GDM1 (cell line): ENCODE results near the gene R3HCC1L.
"Not testable (repeated sequence)": the region's sequence is repeated elsewhere in the genome, so short reads cannot be mapped to it uniquely, and the experiment has no call there.

Experiments
- DNase-seq: peaks from one replicate; lab custom pipeline; 2025; lab: John Stamatoyannopoulos, UW

R3HCC1L gene

DNA sequence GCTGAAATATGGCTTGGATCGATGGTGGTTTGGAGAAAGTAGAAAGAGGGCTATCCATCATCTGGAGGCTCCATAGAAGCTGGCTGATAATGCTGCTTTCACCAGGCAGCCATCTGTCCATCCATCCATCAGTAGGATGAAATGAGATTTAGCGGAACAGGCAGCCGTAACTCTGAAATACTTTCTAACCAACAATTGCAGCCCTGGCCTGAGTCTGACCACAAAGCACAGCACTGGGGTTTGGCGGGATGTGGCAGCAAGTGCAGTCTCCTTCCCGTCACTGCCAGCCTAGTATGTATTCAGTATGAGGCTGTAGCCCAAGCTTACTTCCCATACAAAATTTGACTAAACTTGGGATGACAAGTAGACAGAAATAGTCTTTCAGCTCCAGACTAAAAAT lies 38.0 kb downstream of the R3HCC1L start:
- DNase-seq: no peak

DNA sequence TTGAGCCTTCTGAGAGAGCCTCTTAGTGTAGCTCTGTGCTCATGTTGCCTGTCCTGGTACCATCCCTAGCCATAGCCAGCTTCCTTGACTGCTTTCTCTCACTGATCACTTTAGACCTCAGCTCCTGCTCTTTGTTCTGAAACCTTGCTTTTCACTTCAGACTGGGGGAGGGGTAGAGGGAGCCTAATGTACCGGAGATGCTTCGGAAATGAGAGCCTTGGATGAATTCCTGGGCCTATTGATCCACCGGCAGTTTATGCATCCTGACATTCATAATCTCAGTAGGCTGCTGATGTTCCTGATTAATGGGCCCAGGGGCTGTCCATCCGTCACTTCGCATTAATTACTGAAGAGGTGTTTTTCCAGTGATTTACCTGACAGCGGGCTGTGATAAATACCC lies 38.8 kb downstream of the R3HCC1L start:
- DNase-seq: no peak

DNA sequence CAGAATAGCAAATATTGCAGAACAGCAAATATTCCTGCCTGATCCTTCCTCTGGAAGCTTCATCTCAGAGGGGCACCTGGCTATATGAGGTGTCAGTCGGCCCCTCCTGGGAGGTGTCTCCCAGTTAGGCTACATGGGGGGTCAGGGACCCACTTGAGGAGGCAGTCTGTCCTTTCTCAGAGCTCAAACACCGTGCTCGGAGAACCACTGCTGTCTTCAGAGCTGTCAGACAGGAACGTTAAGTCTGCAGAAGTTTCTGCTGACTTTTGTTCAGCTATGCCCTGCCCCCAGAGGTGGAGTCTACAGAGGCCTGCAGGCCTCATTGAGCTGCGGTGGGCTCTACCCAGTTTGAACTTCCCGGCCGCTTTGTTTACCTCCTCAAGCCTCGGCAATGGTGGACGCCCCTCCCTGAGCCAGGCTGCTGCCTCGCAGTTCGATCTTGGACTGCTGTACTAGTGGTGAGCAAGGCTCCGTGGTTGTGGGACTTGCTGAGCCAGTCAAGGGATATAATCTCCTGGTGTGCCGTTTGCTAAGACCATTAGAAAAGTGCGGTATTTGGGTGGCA lies 48.0 kb downstream of the R3HCC1L start:
- not testable (repeated sequence) for DNase-seq

DNA sequence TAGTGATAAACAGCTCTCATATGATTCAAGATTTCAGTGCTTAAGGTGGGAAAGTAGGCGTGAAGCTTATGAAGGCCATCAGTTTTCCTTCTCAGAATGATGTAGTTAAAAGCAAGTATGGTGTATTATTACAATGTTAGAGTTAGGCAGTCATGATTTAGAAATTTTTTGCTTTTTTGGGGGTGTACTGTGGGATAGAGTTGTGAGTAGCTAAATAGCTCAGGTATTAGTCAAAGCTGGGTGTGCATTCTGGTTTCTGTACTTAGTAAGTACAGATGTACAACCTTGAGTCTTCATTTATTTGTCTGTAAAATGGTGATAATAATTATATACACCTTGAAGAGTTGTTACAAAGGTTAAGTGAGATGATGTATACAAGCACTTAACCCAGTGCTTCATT lies 52.2 kb downstream of the R3HCC1L start:
- DNase-seq: no peak

- not testable (repeated sequence) for DNase-seq
These were observed 56.3 kb downstream of the R3HCC1L start for GRCh38 chr10:98190773-98191172.

DNA sequence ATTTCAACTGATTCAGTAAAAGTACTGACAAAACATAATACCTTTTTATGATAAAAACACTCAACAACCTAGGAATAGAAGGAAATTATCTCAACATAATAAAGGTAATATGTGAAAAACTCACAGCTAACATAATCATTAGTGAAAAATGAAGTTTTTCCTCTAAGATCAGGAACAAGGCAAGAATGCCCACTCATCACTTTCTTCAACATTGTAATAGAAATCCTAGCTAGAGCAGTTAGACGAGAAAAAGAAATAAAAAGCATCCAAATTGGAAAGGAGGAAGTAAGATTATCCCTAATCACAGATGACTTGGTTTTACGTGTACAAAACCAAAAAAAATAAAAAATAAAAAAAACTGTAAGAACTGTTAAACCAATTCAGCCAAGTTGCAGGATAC lies 58.6 kb downstream of the R3HCC1L start:
- no peak for DNase-seq

- no peak for DNase-seq
These were observed 60.2 kb downstream of the R3HCC1L start for GRCh38 chr10:98194633-98195032.

DNA sequence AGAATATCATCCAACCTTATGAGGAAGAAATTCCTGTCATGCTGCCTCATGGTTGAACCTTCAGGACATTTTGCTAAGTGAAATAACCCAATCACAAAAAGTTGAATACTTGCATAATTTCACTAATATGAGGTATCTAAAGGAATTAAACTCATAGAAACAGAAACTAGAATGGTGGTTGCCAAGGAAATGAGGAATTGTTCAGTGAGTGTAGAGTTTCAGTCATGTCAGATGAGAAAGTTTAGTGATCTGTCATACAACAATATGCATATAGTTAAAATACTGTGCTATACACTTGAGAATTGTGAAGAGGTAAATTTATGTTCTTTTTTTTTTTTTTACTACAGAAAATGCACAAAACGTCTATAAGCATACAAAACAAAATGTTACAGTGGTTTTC lies 60.7 kb downstream of the R3HCC1L start:
- no peak for DNase-seq

DNA sequence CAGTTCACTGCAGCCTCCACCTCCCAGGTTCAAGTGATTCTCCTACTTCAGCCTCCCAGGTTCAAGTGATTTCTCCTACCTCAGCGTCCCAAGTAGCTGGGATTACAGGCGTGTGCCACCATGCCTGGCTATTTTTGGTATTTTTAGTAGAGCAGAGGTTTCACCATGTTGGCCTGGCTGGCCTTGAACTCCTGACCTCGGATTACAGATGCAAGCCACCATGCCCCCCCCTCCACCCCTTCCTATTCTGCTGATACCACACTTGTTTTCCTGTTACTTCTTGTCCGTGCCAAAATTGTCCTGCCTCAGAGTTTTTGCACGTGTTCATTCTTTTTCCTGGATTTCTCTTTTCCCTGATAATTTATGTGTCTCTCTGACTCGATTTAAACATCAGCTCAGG lies 62.5 kb downstream of the R3HCC1L start:
- DNase-seq: no peak

GRCh38 chr10:98201760-98202159 lies 67.3 kb downstream of the R3HCC1L start:
- no peak for DNase-seq

DNA sequence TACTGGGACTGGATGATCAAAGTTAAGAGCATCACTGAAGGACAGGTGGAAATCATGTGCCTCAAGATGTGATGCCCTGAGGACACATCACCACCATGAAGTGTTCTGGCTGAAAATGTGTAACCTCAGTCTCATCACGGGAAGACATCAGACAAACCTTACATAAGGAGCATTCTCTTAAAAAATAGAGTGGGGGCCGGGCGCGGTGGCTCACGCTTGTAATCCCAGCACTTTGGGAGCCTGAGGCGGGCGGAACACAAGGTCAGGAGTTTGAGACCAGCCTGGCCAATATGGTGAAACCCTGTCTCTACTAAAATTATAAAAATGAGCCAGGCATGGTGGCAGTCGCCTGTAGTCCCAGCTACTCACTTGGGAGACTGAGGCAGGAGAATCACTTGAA lies 67.9 kb downstream of the R3HCC1L start:
- no peak for DNase-seq

DNA sequence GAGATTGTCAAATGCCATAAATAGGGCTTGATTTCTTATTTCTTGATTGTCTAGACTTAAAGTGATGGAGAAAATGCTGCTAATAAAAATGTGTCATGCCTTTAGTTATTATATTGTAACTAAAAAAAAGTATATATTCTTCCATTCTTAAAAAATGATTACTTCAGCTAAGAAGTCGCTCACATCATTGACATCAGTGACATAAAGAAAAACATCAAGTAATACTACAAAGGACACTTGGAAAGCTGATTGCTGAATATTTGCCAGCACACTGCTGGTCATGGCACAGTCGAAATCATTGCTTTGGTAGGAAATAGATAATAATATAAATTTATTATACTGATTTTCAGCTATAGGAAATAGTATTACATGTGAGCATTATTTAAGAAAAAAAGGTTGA lies 70.9 kb downstream of the R3HCC1L start:
- no peak for DNase-seq

DNA sequence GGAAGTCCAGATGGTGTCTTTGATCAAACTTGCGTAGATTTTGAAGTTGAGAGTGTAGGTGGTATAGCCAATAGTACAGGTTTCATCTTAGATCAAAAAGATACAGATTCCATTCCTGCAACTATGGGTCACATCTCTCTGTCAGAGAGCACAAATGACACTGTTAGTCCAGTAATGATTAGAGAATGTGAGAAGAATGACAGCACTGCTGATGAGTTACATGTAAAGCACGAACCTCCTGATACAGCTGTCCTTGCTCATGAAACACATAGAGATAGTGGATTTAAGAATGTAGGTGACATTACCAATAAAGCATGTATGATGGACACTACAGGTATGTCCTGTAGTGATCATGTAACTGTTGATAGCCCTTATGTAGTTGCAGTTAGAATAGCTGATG lies 74.5 kb downstream of the R3HCC1L start:
- no peak for DNase-seq

GRCh38 chr10:98209441-98209840 lies 75.0 kb downstream of the R3HCC1L start:
- no peak for DNase-seq

DNA sequence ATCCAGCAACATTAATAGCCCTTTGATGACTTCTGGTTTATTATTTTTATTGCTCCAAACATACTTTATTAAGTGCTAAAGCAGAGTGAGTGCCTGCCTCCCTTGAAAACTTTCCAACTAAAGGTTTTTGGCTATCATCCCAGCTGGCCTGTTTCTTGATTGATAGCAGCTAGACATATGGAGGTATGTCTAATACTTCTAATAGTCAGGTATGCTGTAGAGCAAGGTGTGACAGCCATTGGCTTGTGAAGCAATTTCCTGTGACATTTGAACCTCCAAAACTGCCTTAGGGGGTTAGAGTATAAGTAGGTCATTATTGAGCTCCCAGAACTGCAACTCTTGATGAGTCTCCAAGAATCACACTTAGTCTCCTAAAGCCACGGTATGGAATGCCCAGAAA lies 77.7 kb downstream of the R3HCC1L start:
- DNase-seq: no peak

GRCh38 chr10:98213740-98214139 lies 79.3 kb downstream of the R3HCC1L start:
- no peak for DNase-seq

DNA sequence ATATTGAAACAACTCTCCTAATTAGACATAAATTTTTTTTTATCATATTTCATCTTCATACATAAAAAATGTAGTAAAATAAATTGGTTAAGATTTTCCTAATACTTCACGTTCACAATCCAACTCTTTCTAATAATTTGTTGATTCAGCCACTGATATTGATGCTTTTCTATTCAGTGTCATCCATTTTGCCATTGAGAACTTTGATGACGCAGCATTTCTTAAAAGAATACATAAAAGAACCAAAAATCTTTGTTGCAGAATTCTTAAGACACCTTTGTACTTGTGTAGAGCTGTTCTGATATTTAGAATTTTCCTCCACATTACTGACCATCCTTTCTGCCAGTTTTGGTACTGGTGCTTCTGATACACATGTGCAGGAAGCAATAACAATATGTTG lies 80.9 kb downstream of the R3HCC1L start:
- DNase-seq: no peak

GRCh38 chr10:98217801-98218200 lies 83.3 kb downstream of the R3HCC1L start:
- DNase-seq: no peak

DNA sequence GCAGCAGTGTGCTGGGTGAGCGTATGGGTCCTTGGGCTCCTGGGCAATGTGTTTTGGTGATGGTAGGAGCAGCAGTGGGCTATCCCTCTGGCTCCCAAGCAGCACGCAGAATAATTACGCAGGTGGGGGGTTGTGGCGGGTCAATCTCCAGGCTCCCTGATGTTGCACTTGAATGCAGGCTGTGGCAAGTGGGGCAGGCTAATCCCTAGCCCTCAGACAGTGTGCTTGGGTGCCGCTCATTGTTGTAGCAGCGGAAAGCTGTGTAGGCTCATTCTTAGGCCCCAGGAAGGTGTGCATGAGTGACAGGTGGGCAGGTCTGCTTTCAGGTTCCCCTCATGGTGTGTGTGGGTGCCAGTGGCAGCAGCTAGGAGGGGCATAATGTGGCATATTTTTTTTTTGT lies 89.4 kb downstream of the R3HCC1L start:
- DNase-seq: no peak

GRCh38 chr10:98224509-98224908 lies 90.1 kb downstream of the R3HCC1L start:
- no peak for DNase-seq

DNA sequence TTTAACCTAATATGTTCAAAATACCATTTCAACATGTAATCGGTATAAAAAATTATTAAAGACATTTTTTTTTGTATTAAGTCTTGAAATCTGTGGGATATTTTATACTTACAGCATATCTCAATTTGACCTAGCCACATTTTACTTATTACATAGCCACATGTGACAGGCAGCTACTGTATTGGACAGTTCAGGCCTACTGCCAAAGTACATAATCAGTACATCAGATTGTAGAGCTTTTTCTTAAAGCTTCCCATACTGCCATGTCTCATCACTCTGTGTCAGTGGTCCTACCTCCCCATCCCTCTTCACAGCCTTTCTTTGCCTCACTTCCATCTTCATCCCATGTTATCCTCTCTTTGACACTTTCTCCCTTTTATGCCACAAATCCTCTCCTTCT lies 90.5 kb downstream of the R3HCC1L start:
- no peak for DNase-seq

DNA sequence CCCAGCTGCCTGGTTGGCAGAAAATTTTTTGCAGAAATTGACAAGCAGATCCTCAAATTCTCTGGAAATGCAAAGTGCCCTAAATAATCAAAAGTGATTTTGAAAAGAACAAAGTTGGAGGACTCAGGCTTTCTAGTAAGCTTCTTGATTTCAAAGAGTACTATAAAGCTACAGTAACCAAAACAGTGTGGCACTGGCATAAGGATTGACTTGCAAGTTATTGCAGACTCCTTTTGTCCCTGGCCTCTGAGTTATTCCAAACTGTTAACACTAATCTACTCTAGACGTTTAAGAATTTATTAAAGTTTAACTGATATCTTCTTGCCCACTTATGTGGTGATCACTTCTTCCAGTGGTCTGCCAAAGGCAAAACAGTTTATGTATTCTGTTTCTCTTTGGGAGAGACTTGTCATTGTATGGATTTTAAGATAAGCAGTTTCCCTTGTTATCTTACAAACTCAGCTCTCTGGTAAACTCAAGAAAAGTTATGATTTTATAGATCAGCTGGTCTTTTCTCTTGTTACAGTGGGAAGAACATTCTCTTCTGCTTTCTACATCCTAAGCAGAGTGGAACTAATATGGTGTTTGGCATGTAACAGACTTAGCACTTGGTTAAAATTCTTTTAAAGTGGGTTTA lies 92.2 kb downstream of the R3HCC1L start:
- DNase-seq: no peak

DNA sequence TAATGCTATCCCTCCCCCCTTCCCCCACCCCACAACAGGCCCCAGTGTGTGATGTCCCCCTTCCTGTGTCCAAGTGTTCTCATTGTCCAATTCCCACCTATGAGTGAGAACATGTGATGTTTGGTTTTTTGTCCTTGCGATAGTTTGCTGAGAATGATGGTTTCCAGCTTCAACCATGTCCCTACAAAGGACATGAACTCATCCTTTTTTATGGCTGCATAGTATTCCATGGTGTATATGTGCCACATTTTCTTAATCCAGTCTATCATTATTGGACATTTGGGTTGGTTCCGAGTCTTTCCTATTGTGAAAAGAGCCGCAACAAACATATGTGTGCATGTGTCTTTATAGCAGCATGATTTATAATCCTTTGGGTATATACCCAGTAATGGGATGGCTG lies 93.3 kb downstream of the R3HCC1L start:
- not testable (repeated sequence) for DNase-seq

GRCh38 chr10:98228266-98228665 lies 93.8 kb downstream of the R3HCC1L start:
- not testable (repeated sequence) for DNase-seq
